Sigmoid colon (tissue), 4 donors: Measurements from ENCODE around the gene ANK2.

Source experiments
- EP300 ChIP-seq, 4 donors: sonication (generic); formaldehyde crosslinking; IDR thresholded peaks; one replicate each; pipeline ENCODE4 v1.6.1; 2017; ENCODE audit warnings: antibody characterized with exemption in 4 of 4
- POLR2A ChIP-seq, 2 donors: fragments of 450-650 bp; IDR thresholded peaks; one replicate each; pipeline ENCODE4 v1.6.1; 2016; ENCODE audit warnings: antibody characterized with exemption in 2 of 2, mild to moderate bottlenecking in 2 of 2, moderate library complexity in 2 of 2
- POLR2AphosphoS5 ChIP-seq, 4 donors: sonication (generic); formaldehyde crosslinking; IDR thresholded peaks; one replicate each; pipeline ENCODE4 v1.6.1; 2017; ENCODE audit warnings: antibody characterized with exemption in 4 of 4
- TF ChIP-seq, protein P1 (sequence below), 4 experiments: fragments of 450-650 bp in 3 of 4; fragments of 200-600 bp in 1 of 4; IDR thresholded peaks; one replicate each; pipeline ENCODE4 v1.5.1; 2016 to 2019; ENCODE audit warnings: antibody characterized with exemption in 4 of 4, mild to moderate bottlenecking in 3 of 4, moderate library complexity in 2 of 4

DNA sequence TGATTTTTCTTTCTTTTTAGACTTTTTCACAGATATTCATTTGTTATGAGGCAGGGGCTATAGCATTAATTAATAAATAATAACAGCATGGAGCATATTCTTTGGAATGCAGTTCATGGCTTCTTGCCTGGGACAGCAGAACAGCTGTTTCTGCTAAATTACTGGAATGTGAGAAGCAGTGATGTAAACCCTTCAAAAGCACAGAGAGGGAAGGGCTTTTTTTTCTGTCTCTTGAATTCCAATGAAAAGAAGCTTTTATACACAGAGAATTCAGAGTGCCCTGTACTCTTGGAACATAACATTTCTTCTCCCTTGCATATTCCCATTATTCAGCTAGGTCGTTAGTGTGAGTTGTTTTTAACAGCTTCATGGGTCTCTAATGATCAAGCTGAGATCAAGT lies 28.5 kb upstream of the ANK2 start:
- TF ChIP-seq EP300 (IDR thresholded peaks at IDR 0.05), result no peak
- no peak for TF ChIP-seq POLR2A (IDR thresholded peaks at IDR 0.05)
- no peak for TF ChIP-seq POLR2AphosphoS5 (IDR thresholded peaks at IDR 0.05)
- TF ChIP-seq, protein P1, sequence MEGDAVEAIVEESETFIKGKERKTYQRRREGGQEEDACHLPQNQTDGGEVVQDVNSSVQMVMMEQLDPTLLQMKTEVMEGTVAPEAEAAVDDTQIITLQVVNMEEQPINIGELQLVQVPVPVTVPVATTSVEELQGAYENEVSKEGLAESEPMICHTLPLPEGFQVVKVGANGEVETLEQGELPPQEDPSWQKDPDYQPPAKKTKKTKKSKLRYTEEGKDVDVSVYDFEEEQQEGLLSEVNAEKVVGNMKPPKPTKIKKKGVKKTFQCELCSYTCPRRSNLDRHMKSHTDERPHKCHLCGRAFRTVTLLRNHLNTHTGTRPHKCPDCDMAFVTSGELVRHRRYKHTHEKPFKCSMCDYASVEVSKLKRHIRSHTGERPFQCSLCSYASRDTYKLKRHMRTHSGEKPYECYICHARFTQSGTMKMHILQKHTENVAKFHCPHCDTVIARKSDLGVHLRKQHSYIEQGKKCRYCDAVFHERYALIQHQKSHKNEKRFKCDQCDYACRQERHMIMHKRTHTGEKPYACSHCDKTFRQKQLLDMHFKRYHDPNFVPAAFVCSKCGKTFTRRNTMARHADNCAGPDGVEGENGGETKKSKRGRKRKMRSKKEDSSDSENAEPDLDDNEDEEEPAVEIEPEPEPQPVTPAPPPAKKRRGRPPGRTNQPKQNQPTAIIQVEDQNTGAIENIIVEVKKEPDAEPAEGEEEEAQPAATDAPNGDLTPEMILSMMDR (IDR thresholded peaks at IDR 0.05), result no peak
